ENCODE data around the gene MYBPHL.

Gene MYBPHL

DNA sequence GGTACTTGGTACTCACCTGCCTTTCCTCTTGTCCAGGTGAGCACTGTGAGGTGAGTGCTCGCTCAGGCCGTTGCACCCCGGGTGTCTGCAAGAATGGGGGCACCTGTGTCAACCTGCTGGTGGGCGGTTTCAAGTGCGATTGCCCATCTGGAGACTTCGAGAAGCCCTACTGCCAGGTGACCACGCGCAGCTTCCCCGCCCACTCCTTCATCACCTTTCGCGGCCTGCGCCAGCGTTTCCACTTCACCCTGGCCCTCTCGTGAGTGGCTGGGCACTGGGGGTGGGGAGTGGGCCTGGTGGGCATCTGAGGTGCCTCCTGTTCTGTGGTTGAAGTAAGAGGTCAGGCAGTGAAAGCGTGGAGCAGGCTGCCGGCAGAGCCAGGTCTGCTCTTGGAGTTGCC lies 45.8 kb downstream of the MYBPHL start:
- no peak for DNase-seq
- CTCF ChIA-PET: interaction anchor here (2.3 kb wide), 1 partner anchor 139 kb away, joined by 11 read pairs; no protein-coding TSS in a partner anchor

DNA sequence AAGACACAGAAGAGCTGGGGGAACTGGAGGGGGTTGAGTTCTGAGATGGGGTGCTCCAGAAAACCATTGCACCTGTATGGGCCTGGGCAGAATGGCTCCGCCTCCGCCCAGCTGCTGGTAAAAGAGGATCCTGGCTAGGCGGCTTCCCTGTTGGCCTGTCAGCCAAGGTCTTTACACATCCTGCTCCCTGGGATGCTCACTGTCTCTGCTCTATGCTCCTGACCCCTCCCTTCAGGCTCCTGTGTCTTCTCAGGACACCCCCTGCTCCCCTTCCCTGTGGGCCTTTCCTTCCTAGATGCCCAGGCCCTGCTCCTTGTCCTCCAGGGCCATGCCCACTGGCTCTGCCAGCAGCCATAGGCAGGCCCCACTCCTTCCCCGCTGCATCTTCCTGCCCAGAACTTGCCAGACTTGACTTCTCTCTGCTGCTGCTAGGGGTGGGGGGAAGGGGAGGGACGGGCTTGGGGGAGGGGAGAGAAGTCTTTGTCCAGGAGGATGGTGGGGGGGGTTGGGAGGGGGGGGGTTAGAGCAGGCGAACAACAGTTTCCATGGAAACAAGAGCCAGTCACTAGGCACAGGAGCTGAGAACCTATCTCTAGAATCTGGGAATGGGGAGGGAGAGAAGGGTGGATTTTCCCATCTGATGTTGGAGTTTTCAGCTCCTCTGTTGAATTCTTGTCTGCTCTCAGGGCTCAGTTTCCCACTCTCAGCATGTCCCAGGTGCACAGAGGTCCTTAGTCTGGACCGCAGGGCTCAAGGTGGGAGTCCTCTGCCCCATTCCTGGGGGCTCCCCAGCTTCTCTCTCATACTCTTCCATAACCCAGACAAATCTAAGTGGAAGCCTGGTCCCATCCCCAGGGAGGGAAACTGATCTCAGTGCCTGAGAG lies 46.9 kb downstream of the MYBPHL start:
- Mint-ChIP-seq H3K27me3 (peaks cover 21% of the 10 kb centered on the region), H3K27ac (no peak overlapping the region), H3K4me3 (no peak overlapping the region), H3K36me3 (no peaks in the 10 kb centered on the region), H3K4me1 (peaks cover 3% of the 10 kb centered on the region), H3K9me3 (no peaks in the 10 kb centered on the region)
- CTCF ChIA-PET: interaction anchor here (0.9 to 2.3 kb wide), 5 partner anchors 17 to 273 kb away, joined by 3 to 11 read pairs (median 4); partner anchors contain the start of gene PSRC1
- no peak for DNase-seq

More for the DNA sequence above, 45.8 kb downstream of the MYBPHL start:
- H3K4me1 Mint-ChIP-seq: peaks cover 3% of the 10 kb centered on the region
- H3K4me3 Mint-ChIP-seq: no peak overlapping the region
- H3K27me3 Mint-ChIP-seq: peaks cover 11% of the 10 kb centered on the region
- no peaks in the 10 kb centered on the region for H3K9me3 Mint-ChIP-seq
- no peaks in the 10 kb centered on the region for H3K36me3 Mint-ChIP-seq
- H3K27ac Mint-ChIP-seq: no peak overlapping the region

DNA sequence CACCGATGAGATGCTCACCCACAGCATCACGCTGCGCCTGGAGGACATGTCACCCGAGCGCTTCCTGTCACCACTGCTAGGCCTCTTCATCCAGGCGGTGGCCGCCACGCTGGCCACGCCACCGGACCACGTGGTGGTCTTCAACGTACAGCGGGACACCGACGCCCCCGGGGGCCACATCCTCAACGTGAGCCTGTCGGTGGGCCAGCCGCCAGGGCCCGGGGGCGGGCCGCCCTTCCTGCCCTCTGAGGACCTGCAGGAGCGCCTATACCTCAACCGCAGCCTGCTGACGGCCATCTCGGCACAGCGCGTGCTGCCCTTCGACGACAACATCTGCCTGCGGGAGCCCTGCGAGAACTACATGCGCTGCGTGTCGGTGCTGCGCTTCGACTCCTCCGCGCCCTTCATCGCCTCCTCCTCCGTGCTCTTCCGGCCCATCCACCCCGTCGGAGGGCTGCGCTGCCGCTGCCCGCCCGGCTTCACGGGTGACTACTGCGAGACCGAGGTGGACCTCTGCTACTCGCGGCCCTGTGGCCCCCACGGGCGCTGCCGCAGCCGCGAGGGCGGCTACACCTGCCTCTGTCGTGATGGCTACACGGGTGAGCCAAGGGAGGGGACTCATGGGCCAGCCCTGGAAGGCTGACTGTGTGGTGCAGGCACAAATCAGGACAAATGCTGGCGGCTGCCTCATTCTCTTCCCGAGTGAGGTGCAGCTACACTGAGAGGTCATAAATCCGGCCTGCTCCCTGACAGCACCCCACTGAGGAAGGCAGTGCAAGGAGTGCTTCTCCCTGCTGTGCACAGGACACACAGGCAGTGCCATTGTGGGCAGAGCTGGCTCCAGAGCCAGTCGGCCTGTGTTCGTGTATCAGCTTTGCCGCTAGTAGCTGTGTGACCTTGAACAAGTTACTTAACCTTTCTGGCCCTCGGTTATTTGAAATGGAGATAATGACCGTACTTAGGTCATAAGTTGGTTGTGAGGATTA lies 48.0 kb downstream of the MYBPHL start:
- Mint-ChIP-seq H3K27me3 (peaks cover 28% of the 10 kb centered on the region), H3K36me3 (no peaks in the 10 kb centered on the region), H3K4me1 (peaks cover 3% of the 10 kb centered on the region), H3K4me3 (no peak overlapping the region), H3K9me3 (no peaks in the 10 kb centered on the region), H3K27ac (no peak overlapping the region)
- CTCF ChIA-PET: interaction anchor here (0.9 to 1.8 kb wide), 4 partner anchors 18 to 274 kb away, joined by 3 to 6 read pairs (median 4); partner anchors contain the start of gene PSRC1
- no peak for DNase-seq

DNA sequence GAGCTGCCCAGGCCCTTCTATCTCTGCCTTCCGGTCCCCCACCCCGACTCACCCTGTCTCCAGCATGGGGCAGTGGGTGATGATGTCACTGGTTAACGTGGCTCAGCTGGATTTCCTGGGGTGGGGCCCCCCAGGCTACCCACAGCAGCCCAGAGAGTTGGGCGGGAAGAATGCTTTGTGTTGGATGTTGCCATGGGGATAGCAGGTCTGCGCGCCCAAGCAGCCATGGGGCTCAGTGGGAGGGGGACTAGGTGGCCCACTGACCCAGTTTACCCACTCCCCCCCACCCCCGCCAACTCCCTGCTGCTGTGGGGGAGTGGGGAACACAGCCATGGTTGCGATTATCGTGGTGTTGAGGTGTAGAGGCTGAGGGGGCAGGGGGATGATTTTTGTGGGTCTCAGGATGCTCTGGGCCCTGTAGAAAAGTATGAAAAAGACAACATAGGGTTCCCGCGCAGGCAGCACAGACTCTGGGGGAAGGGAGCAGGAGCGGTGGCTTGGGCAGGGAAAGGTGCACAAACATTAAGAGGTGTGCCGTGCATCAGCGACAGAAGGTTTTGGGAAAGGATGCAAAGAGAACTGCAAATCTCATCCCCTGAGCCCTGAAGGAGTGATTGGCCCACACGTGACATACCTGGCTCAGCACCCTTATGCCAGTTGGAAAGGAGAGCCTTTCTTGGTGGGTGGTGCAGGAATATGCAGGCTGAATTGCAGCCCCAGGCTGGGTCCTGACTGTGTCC lies 49.0 kb downstream of the MYBPHL start:
- H3K36me3 Mint-ChIP-seq: no peaks in the 10 kb centered on the region
- no peaks in the 10 kb centered on the region for H3K4me1 Mint-ChIP-seq
- CTCF ChIA-PET: interaction anchor here (1.0 to 1.9 kb wide), 3 partner anchors 19 to 274 kb away, joined by 4 to 9 read pairs (median 4); no protein-coding TSS in a partner anchor
- H3K27ac Mint-ChIP-seq: no peak overlapping the region
- H3K27me3 Mint-ChIP-seq: peaks cover 30% of the 10 kb centered on the region
- no peak for DNase-seq
- no peak overlapping the region for H3K4me3 Mint-ChIP-seq
- no peaks in the 10 kb centered on the region for H3K9me3 Mint-ChIP-seq

DNA sequence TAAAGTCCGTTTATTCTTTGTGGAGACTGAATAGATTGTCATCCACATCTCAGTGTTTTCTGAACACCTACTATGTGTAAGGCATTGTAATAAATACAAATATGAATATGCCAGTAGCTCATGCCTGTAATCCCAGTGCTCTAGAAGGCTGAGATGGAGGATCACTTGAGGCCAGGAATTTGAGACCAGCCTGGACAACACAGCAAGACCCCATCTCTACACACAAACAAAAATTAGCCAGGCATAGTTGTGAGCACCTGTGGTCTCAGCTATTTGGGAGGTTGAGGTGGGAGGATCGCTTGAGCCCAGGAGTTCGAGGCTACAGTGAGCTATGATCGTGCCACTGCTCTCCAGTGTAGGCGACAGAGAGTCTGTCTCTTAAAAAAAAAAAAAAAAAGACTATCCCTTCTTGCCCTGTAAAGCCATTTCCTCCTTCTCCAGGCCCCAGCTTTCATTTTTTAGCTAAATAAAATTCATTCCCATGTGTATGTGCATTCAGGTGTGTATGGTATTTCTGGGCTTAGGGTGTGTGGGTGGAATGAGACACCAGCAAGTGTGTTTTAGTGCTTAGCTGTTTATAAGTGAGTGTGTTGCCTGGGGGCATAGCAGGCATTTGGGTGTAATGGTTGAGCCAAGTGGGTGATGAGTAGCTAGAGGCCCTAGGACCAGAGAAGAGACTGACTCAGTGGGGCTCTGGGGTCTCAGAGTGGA lies 49.7 kb downstream of the MYBPHL start:
- no peak overlapping the region for H3K27ac Mint-ChIP-seq
- H3K27me3 Mint-ChIP-seq: peaks cover 30% of the 10 kb centered on the region
- no peaks in the 10 kb centered on the region for H3K9me3 Mint-ChIP-seq
- H3K4me1 Mint-ChIP-seq: no peaks in the 10 kb centered on the region
- no peak for DNase-seq
- H3K4me3 Mint-ChIP-seq: no peak overlapping the region
- H3K36me3 Mint-ChIP-seq: no peaks in the 10 kb centered on the region
- CTCF ChIA-PET: interaction anchor here (0.7 to 1.9 kb wide), 4 partner anchors 10 to 275 kb away, joined by 3 to 9 read pairs (median 4); no protein-coding TSS in a partner anchor

DNA sequence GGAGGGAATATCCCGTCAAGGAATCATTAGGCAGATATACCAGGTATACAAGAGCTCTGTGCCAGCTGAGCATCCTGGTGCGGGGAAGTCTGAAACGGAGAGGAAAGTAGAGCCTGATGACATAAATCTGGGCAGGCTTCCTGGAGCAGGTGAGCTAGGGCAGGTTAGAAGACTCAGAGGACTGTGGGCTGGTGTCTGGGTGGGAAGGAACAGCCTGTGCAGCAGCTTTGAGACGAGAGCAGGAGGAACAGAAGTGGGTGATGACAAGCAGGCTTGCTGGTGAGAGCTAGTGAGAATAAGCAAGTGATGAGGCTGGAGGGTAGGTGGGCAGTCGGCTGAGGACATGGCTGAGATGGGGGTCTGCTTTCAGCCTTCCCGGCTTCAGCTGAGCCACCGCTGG lies 50.7 kb downstream of the MYBPHL start:
- no peak overlapping the region for H3K27ac Mint-ChIP-seq
- CTCF ChIA-PET: interaction anchor here (1.1 to 1.9 kb wide), 2 partner anchors 145 to 276 kb away, joined by 3 to 9 read pairs; no protein-coding TSS in a partner anchor
- no peaks in the 10 kb centered on the region for H3K9me3 Mint-ChIP-seq
- H3K36me3 Mint-ChIP-seq: no peaks in the 10 kb centered on the region
- no peak for DNase-seq
- H3K4me3 Mint-ChIP-seq: no peak overlapping the region
- H3K27me3 Mint-ChIP-seq: peaks cover 39% of the 10 kb centered on the region
- no peaks in the 10 kb centered on the region for H3K4me1 Mint-ChIP-seq

DNA sequence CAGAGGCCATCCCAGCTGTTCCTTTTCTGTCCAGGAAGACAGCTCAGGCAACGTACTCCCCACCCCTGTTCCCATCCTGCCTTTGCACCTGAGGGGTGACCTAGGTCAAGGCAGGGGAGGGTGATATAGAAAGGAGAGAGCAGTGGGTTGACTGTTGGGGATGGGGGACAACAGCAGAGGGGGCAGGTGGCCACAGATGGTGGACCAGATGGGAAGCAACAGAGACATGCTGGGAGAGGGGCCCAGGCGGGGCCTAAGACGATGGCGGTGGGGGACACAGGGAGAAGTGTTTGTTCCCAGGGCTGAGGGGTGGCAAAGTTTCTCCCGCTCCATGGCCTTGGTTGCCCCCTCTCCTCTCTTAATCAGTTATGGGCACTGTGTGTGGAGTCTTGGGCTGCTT lies 51.1 kb downstream of the MYBPHL start:
- no peak for DNase-seq
- no peak overlapping the region for H3K27ac Mint-ChIP-seq

DNA sequence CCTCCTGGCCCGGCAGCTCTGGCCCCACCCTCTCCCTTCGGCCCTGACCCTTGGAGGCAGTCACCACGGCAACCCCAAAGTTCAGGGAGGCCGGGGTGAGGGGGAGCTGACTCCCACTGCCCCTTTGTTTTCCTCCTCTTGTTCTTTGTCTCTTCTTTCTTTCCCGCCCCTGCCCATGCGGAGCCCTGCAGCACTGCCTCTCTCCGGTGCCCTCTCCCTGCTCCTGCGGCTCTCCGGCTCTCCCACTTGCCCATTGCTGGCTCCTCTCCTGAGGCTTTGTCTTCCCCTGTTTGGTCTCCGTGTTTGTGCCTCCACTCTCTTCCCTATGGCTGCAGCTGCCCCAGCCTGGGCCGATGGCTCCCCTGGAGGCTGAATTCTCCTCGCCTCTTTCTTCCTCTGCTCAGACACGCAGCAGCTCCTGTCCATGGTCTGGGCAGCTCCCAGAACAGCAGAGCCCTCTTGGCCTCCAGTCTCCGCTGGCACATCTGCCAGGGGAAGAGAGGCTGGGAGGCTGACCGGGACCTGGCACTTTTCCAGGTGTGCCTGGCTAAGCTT lies 51.6 kb downstream of the MYBPHL start:
- no peaks in the 10 kb centered on the region for H3K36me3 Mint-ChIP-seq
- no peaks in the 10 kb centered on the region for H3K9me3 Mint-ChIP-seq
- H3K27me3 Mint-ChIP-seq: peaks cover 45% of the 10 kb centered on the region
- CTCF ChIA-PET: interaction anchor here (1.2 to 2.2 kb wide), 4 partner anchors 22 to 277 kb away, joined by 3 to 10 read pairs (median 4); no protein-coding TSS in a partner anchor
- no peak for DNase-seq
- H3K4me3 Mint-ChIP-seq: no peak overlapping the region
- no peak overlapping the region for H3K27ac Mint-ChIP-seq
- H3K4me1 Mint-ChIP-seq: no peaks in the 10 kb centered on the region

More for the DNA sequence above, 51.1 kb downstream of the MYBPHL start:
- Mint-ChIP-seq H3K9me3 (no peaks in the 10 kb centered on the region), H3K4me1 (no peaks in the 10 kb centered on the region), H3K36me3 (no peaks in the 10 kb centered on the region), H3K27me3 (peaks cover 42% of the 10 kb centered on the region), H3K4me3 (no peak overlapping the region)
- CTCF ChIA-PET: interaction anchor here (1.1 to 2.2 kb wide), 4 partner anchors 22 to 277 kb away, joined by 3 to 10 read pairs (median 4); no protein-coding TSS in a partner anchor

DNA sequence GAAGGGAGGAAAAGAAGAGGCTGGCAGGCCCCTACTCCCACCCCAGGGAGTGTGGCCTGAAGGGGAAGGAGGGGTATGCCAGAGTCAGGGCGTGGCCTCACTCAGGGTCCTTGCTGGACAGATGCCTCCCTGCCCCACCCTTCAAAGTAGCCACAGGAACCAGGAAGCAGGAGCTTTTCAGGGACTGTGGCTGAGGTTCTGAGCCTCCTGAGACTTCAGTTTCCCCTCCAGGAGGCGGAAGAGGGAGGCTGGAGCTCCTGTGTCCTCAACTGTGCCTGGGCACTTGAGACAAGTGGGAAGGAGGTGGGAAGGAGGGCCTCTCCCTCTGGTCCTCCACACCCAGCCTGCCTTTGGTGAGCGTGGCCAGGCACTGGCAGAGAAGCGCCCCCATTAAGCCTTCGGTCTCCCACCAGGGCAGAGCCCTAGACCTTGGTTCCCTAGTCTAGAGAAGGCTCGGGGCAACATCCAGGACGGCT lies 52.2 kb downstream of the MYBPHL start:
- no peaks in the 10 kb centered on the region for H3K4me1 Mint-ChIP-seq
- H3K4me3 Mint-ChIP-seq: no peak overlapping the region
- CTCF ChIA-PET: interaction anchor here (1.2 to 2.2 kb wide), 5 partner anchors 10 to 278 kb away, joined by 3 to 10 read pairs (median 5); no protein-coding TSS in a partner anchor
- no peaks in the 10 kb centered on the region for H3K9me3 Mint-ChIP-seq
- no peak overlapping the region for H3K27ac Mint-ChIP-seq
- DNase-seq: no peak
- H3K27me3 Mint-ChIP-seq: peaks cover 47% of the 10 kb centered on the region
- no peaks in the 10 kb centered on the region for H3K36me3 Mint-ChIP-seq

DNA sequence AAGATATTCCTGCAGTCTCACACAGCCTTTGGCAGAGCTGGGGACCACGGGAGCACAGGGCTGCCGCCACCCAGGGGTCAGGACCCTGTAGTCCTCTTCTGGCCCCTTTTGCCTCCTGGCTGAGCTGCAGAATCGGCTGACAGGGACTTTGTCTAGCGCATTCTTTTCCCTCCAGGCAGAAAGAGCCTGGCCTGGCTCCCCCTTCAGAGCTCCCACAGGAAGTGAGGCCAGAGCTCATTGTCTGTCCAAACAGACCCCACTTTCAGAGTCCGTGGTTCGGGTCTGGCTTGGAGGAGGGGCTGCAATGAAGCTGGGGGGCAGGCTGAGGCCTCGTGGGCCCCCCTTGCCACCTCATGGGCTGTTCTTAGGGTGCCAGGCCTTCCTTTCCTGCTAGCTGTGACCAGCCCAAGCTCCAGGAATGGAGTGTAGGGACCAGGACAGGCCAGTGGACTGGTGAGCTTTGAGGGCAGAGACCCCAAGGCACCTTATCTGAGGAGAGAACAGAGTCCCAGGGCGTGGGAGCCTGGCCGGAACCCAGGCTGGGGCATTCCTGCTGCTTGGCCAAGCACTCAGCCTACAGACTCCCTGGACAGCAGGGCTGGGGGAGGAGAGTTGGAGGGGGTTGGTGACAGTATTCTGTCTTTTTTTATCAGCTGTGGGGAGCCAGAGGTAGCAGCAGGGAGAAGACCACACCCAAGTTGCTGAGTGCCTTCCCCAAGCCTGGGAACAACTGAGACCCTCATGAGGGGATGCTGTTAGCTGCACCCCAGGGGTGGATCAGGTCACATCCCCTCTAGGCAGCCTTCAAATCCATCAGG lies 52.8 kb downstream of the MYBPHL start:
- H3K36me3 Mint-ChIP-seq: no peaks in the 10 kb centered on the region
- no peaks in the 10 kb centered on the region for H3K9me3 Mint-ChIP-seq
- peaks cover 3% of the 10 kb centered on the region for H3K4me1 Mint-ChIP-seq
- peaks cover 51% of the 10 kb centered on the region for H3K27me3 Mint-ChIP-seq
- CTCF ChIA-PET: interaction anchor here (0.7 to 2.2 kb wide), 7 partner anchors 9 to 278 kb away, joined by 3 to 10 read pairs (median 4); no protein-coding TSS in a partner anchor
- no peak overlapping the region for H3K27ac Mint-ChIP-seq
- DNase-seq: no peak
- H3K4me3 Mint-ChIP-seq: no peak overlapping the region

DNA sequence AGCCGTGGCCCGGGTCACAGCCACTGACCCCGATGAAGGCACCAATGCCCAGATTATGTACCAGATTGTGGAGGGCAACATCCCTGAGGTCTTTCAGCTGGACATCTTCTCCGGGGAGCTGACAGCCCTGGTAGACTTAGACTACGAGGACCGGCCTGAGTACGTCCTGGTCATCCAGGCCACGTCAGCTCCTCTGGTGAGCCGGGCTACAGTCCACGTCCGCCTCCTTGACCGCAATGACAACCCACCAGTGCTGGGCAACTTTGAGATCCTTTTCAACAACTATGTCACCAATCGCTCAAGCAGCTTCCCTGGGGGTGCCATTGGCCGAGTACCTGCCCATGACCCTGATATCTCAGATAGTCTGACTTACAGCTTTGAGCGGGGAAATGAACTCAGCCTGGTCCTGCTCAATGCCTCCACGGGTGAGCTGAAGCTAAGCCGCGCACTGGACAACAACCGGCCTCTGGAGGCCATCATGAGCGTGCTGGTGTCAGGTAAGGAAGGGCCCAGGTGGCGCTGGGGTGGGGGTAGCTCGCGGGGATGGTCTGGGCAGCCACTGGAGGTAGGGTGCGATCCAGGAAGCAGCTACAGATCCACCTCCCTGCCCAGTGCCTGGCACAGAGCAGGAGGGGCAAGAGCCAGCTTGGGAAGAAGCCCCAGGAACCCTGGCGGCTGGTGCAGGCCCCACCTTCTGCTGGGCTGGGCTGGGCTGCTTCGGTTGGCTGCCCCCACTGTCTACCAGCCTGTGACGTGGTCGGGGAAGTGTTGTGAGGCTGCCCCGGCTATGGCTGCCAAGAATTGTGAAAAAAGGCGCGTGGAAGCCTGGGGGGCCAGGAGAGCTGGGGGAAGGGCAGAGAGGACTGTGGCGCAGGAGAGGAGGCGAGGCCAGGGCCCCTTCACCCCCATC lies 53.7 kb downstream of the MYBPHL start:
- Mint-ChIP-seq H3K4me3 (no peak overlapping the region), H3K4me1 (peaks cover 5% of the 10 kb centered on the region), H3K9me3 (no peaks in the 10 kb centered on the region), H3K27ac (no peak overlapping the region), H3K36me3 (no peaks in the 10 kb centered on the region), H3K27me3 (peaks cover 60% of the 10 kb centered on the region)
- CTCF ChIA-PET: interaction anchor here (0.7 to 2.2 kb wide), 4 partner anchors 10 to 279 kb away, joined by 3 to 10 read pairs (median 6); no protein-coding TSS in a partner anchor
- DNase-seq: no peak

All from activated naive CD4-positive, alpha-beta T cell treated with anti-CD3 and anti-CD28 coated beads, Interleukin-2, amount 10 ng/mL, durations not matched to agents 7 days and 5 days (primary cell).